ENCODE measurements around the gene CACNA1F.

Gene CACNA1F

GRCh38 chrX:49205443-49205842 is 27.7 kb downstream of the CACNA1F start:
- Histone ChIP-seq H3K27me3 (ENCODE audit: insufficient read depth, low read length, poor library complexity) (no peaks in the 10 kb centered on the region), H3K4me3 (ENCODE audit: low read length) (no peak overlapping the region), H3K4me2 (ENCODE audit: low read length) (no peak overlapping the region), H3K79me2 (ENCODE audit: control insufficient read depth, insufficient read depth, low read length) (no peaks in the 10 kb centered on the region), H3K23ac (ENCODE audit: low read length) (no peak overlapping the region), H3K4ac (ENCODE audit: low read depth, low read length) (no peak overlapping the region), H3K4me1 (ENCODE audit: control insufficient read depth, low read depth, low read length) (no peaks in the 10 kb centered on the region), H3K9ac (ENCODE audit: low read length) (no peak overlapping the region), H3K36me3 (ENCODE audit: control insufficient read depth, insufficient read depth, low read length) (no peaks in the 10 kb centered on the region), H4K8ac (ENCODE audit: low read depth, low read length) (no peak overlapping the region), H3K27ac (ENCODE audit: low read depth, low read length) (no peak overlapping the region), H2BK120ac (ENCODE audit: low read depth, low read length) (no peak overlapping the region), H3K56ac (ENCODE audit: low read length) (no peak overlapping the region), H2AK5ac (ENCODE audit: low read length) (no peak overlapping the region), H2BK5ac (ENCODE audit: low read length) (no peak overlapping the region), H3K79me1 (ENCODE audit: low read length) (no peaks in the 10 kb centered on the region), H4K5ac (ENCODE audit: low read length) (no peak overlapping the region), H3K18ac (ENCODE audit: low read length) (no peak overlapping the region), H2BK15ac (replicated peaks; ENCODE audit: low read depth) (no peak overlapping the region)
- no peak for DNase-seq
- WGBS (ENCODE audit: extremely low coverage, insufficient coverage, low lambda C conversion rate) = no CpG with 5 or more reads among the region's 13 CpGs

- no CpG with 5 or more reads among the region's 4 CpGs for WGBS (ENCODE audit: extremely low coverage, insufficient coverage, low lambda C conversion rate)
- Histone ChIP-seq H3K56ac (ENCODE audit: low read length) (no peak overlapping the region), H3K79me2 (ENCODE audit: control insufficient read depth, insufficient read depth, low read length) (no peaks in the 10 kb centered on the region), H2AK5ac (ENCODE audit: low read length) (no peak overlapping the region), H2BK5ac (ENCODE audit: low read length) (no peak overlapping the region), H3K18ac (ENCODE audit: low read length) (no peak overlapping the region), H3K4ac (ENCODE audit: low read depth, low read length) (no peak overlapping the region), H3K79me1 (ENCODE audit: low read length) (no peaks in the 10 kb centered on the region), H3K9ac (ENCODE audit: low read length) (no peak overlapping the region), H3K27ac (ENCODE audit: low read depth, low read length) (no peak overlapping the region), H3K4me3 (ENCODE audit: low read length) (no peak overlapping the region), H2BK120ac (ENCODE audit: low read depth, low read length) (no peak overlapping the region), H2BK15ac (replicated peaks; ENCODE audit: low read depth) (no peak overlapping the region), H3K4me1 (ENCODE audit: control insufficient read depth, low read depth, low read length) (no peaks in the 10 kb centered on the region), H3K4me2 (ENCODE audit: low read length) (no peak overlapping the region), H3K23ac (ENCODE audit: low read length) (no peak overlapping the region), H3K27me3 (ENCODE audit: insufficient read depth, low read length, poor library complexity) (no peaks in the 10 kb centered on the region), H4K8ac (ENCODE audit: low read depth, low read length) (no peak overlapping the region), H4K5ac (ENCODE audit: low read length) (no peak overlapping the region), H3K36me3 (ENCODE audit: control insufficient read depth, insufficient read depth, low read length) (no peaks in the 10 kb centered on the region)
- DNase-seq = no peak
These were observed 28.4 kb downstream of the CACNA1F start for GRCh38 chrX:49204709-49205108.

GRCh38 chrX:49204017-49204416 is 29.1 kb downstream of the CACNA1F start:
- no peak for DNase-seq
- WGBS (ENCODE audit: extremely low coverage, insufficient coverage, low lambda C conversion rate) = no CpG with 5 or more reads among the region's 6 CpGs

GRCh38 chrX:49203536-49203935 is 29.6 kb downstream of the CACNA1F start:
- Histone ChIP-seq H3K18ac (ENCODE audit: low read length) (no peak overlapping the region), H3K4me2 (ENCODE audit: low read length) (no peak overlapping the region), H3K79me1 (ENCODE audit: low read length) (no peaks in the 10 kb centered on the region), H3K23ac (ENCODE audit: low read length) (no peak overlapping the region), H3K27me3 (ENCODE audit: insufficient read depth, low read length, poor library complexity) (no peaks in the 10 kb centered on the region), H3K56ac (ENCODE audit: low read length) (no peak overlapping the region), H4K8ac (ENCODE audit: low read depth, low read length) (no peak overlapping the region), H2AK5ac (ENCODE audit: low read length) (no peak overlapping the region), H2BK15ac (replicated peaks; ENCODE audit: low read depth) (no peak overlapping the region), H3K36me3 (ENCODE audit: control insufficient read depth, insufficient read depth, low read length) (no peaks in the 10 kb centered on the region), H4K5ac (ENCODE audit: low read length) (no peak overlapping the region), H3K9ac (ENCODE audit: low read length) (no peak overlapping the region), H3K4ac (ENCODE audit: low read depth, low read length) (no peak overlapping the region), H3K27ac (ENCODE audit: low read depth, low read length) (no peak overlapping the region), H2BK5ac (ENCODE audit: low read length) (no peak overlapping the region), H3K79me2 (ENCODE audit: control insufficient read depth, insufficient read depth, low read length) (no peaks in the 10 kb centered on the region), H2BK120ac (ENCODE audit: low read depth, low read length) (no peak overlapping the region), H3K4me3 (ENCODE audit: low read length) (no peak overlapping the region), H3K4me1 (ENCODE audit: control insufficient read depth, low read depth, low read length) (no peaks in the 10 kb centered on the region)
- no CpG with 5 or more reads among the region's 3 CpGs for WGBS (ENCODE audit: extremely low coverage, insufficient coverage, low lambda C conversion rate)
- no peak for DNase-seq

More at GRCh38 chrX:49204017-49204416, 29.1 kb downstream of the CACNA1F start:
- H3K4me3 ChIP-seq (ENCODE audit: low read length) = no peak overlapping the region
- no peak overlapping the region for H3K23ac ChIP-seq (ENCODE audit: low read length)
- no peak overlapping the region for H3K27ac ChIP-seq (ENCODE audit: low read depth, low read length)
- no peaks in the 10 kb centered on the region for H3K36me3 ChIP-seq (ENCODE audit: control insufficient read depth, insufficient read depth, low read length)
- H2BK120ac ChIP-seq (ENCODE audit: low read depth, low read length) = no peak overlapping the region
- H3K9ac ChIP-seq (ENCODE audit: low read length) = no peak overlapping the region
- no peak overlapping the region for H3K18ac ChIP-seq (ENCODE audit: low read length)
- H3K27me3 ChIP-seq (ENCODE audit: insufficient read depth, low read length, poor library complexity) = no peaks in the 10 kb centered on the region
- no peak overlapping the region for H3K4ac ChIP-seq (ENCODE audit: low read depth, low read length)
- no peaks in the 10 kb centered on the region for H3K79me2 ChIP-seq (ENCODE audit: control insufficient read depth, insufficient read depth, low read length)
- no peak overlapping the region for H2BK15ac ChIP-seq (replicated peaks; ENCODE audit: low read depth)
- no peak overlapping the region for H3K4me2 ChIP-seq (ENCODE audit: low read length)
- H4K5ac ChIP-seq (ENCODE audit: low read length) = no peak overlapping the region
- H4K8ac ChIP-seq (ENCODE audit: low read depth, low read length) = no peak overlapping the region
- no peak overlapping the region for H3K56ac ChIP-seq (ENCODE audit: low read length)
- no peaks in the 10 kb centered on the region for H3K79me1 ChIP-seq (ENCODE audit: low read length)
- no peak overlapping the region for H2BK5ac ChIP-seq (ENCODE audit: low read length)
- H2AK5ac ChIP-seq (ENCODE audit: low read length) = no peak overlapping the region
- no peaks in the 10 kb centered on the region for H3K4me1 ChIP-seq (ENCODE audit: control insufficient read depth, low read depth, low read length)

GRCh38 chrX:49202022-49202421 is 31.1 kb downstream of the CACNA1F start:
- no CpG with 5 or more reads among the region's 2 CpGs for WGBS (ENCODE audit: extremely low coverage, insufficient coverage, low lambda C conversion rate)
- H3K36me3 ChIP-seq (ENCODE audit: control insufficient read depth, insufficient read depth, low read length) = no peaks in the 10 kb centered on the region
- no peak overlapping the region for H2BK5ac ChIP-seq (ENCODE audit: low read length)
- H3K27me3 ChIP-seq (ENCODE audit: insufficient read depth, low read length, poor library complexity) = no peaks in the 10 kb centered on the region
- H4K5ac ChIP-seq (ENCODE audit: low read length) = no peak overlapping the region
- no peak overlapping the region for H2BK15ac ChIP-seq (replicated peaks; ENCODE audit: low read depth)
- H3K79me1 ChIP-seq (ENCODE audit: low read length) = no peaks in the 10 kb centered on the region
- no peak overlapping the region for H3K18ac ChIP-seq (ENCODE audit: low read length)
- no peak overlapping the region for H3K4ac ChIP-seq (ENCODE audit: low read depth, low read length)
- H3K79me2 ChIP-seq (ENCODE audit: control insufficient read depth, insufficient read depth, low read length) = no peaks in the 10 kb centered on the region
- no peak overlapping the region for H3K56ac ChIP-seq (ENCODE audit: low read length)
- no peak overlapping the region for H3K27ac ChIP-seq (ENCODE audit: low read depth, low read length)
- H3K4me1 ChIP-seq (ENCODE audit: control insufficient read depth, low read depth, low read length) = no peaks in the 10 kb centered on the region
- no peak overlapping the region for H3K9ac ChIP-seq (ENCODE audit: low read length)
- no peak for DNase-seq
- H2BK120ac ChIP-seq (ENCODE audit: low read depth, low read length) = no peak overlapping the region
- no peak overlapping the region for H3K23ac ChIP-seq (ENCODE audit: low read length)
- no peak overlapping the region for H4K8ac ChIP-seq (ENCODE audit: low read depth, low read length)
- H3K4me2 ChIP-seq (ENCODE audit: low read length) = no peak overlapping the region
- H2AK5ac ChIP-seq (ENCODE audit: low read length) = no peak overlapping the region
- H3K4me3 ChIP-seq (ENCODE audit: low read length) = no peak overlapping the region
